Stimulated activated CD4-positive, alpha-beta T cell treated with anti-CD3 and anti-CD28 coated beads, TNF-alpha, amount 100 ng/mL, for 1 hour (primary cell): ENCODE results near the gene IFNGR1.
"Not testable (repeated sequence)": the region's sequence is repeated elsewhere in the genome, so short reads cannot be mapped to it uniquely, and the experiment has no call there.

Experiments
- DNase-seq, 3 donors: peaks; one replicate each; pipeline ENCODE4 v3.0.0-alpha.2; 2020; ENCODE audit warnings: low read depth in 3 of 3, low spot score in 1 of 3

IFNGR1 gene

DNA sequence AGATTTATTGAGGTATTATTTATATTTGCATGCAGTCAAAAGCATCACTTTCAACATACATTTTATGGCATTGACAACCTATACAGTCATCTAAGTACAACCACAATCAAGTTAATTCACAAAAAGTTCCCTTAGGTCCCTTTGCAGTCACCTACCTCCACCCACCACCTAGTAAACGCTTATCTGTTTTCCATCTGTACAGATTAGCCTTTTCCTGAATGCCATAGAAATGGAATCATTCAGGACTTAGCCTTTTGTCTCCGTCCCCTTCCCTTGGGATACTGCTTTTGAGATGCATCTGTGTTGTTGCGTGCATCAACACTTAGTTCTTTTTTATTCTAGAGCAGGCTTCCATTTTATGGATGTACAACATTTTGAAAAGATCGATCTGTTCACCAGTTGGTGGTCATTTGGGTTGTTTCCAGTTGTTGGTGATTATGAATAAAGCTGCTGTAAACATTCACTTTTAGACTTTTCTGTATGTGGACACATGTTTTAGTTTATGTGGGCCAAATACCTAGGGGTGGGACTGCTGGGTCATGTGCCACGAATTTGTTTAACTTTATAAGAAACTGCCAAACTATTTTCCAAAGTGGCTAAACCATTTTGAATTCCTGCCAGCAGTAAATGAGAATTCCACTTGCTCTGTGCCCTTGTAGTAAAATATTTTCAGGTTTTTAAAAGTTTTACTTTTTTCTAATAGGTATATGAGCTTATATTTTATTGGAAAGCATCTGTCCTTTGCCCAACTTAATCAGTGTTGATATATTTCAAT, 17.6 kb upstream of the IFNGR1 start:
- no peak for DNase-seq

GRCh38 chr6:137235686-137236085, 16.5 kb upstream of the IFNGR1 start:
- DNase-seq, result no peak

GRCh38 chr6:137233911-137234863, 15.0 kb upstream of the IFNGR1 start:
- no peak for DNase-seq

- no peak for DNase-seq
Measured at GRCh38 chr6:137231895-137232294, 12.7 kb upstream of the IFNGR1 start.

GRCh38 chr6:137230956-137231555, 11.9 kb upstream of the IFNGR1 start:
- DNase-seq, result no peak

DNA sequence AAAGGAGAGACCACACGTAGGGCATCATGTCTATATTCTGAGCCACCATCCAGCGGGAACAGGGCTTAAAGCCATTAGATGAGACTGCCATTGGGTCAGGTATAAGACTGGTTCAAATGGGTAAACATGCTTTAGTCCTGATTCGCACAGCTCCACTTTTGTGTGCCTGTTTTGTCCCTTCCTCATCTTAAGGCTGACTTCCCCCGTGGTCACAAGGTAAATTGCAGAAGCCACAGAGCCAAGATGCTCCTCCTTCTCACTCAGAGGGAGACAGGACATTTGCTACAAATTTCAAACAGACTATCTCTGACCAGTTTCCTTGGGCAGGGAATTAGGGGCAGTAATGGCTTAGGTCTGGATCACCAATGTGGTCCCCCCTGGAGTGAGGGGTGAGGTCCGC, 11.4 kb upstream of the IFNGR1 start:
- no peak for DNase-seq

GRCh38 chr6:137229075-137229759, 10.0 kb upstream of the IFNGR1 start:
- DNase-seq, result no peak

DNA sequence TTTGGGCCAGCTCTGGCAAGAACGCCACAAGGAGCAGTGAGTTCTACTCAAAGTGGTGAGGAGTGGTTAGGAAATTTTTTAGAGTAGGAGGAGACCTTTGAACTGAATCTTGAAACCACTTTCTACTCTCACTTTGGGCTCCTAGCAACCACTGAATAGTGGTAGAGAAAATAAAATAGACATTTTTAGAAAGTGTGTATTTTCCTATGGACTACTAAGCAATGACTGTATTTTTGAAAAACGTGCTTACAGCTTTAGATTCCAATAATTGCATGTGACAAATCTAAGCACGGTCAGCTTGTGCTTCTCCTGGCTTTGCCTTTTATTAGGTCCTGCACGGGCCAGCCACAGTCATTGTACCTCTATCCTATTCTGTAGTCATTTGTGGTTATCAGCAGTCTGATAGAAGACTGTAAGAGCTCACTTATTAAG, 8.7 kb upstream of the IFNGR1 start:
- DNase-seq, result no peak

DNA sequence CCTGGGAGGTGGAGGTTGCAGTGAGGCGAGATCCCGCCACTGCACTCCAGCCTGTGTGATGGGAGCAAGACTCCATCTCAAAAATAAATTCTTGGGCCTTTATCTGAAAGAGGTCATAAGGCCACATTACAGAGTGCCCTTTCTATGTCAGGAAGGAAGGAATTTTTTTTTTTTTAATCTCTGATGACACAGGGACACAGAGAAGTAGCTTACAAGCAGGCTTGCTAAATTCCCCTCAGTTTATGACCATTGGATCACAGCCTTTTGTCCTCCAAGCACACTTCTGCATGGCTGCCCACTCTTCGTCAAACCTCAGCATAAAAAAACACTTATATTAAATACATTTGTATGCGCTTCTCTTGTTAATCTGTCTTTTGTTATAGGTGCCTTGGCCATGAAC, 7.5 kb upstream of the IFNGR1 start:
- DNase-seq, result no peak

- no peak for DNase-seq
Measured at GRCh38 chr6:137224799-137225198, 5.6 kb upstream of the IFNGR1 start.

DNA sequence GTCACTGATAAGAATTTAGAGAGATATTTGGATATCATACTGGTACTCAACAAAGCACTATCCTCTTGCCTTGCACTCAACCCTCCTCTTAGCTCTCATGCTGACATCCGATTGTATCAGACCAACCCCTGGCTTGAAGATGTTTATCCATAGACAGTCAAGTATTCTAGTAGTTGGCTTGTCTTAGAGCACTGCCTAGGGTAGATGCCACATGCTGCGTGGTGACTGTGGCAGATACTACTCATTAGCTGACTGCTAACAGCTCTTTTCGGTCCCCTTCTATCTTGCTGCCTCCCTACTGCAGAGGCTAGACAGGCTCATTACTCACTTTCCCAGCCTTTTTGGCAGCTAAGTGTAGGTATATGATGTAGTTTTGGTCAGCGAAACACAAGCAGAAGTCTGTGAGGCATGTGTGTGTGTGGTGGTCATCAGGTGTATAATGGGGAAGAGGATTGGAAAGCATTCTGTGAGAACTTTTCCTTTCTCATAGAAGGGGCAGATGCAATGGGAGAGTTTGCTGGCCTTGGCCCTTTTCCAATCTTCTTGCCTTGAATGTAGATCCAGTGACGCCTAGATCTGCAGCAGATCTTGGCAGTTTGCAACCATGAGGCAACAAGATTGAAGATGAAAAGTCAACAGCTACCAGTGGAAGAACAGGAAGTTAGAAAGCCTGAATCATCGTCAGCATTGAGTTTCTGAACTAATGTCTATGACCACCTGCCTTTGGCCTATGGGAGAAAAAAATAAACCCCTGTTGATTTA, 4.4 kb upstream of the IFNGR1 start:
- DNase-seq, result no peak

DNA sequence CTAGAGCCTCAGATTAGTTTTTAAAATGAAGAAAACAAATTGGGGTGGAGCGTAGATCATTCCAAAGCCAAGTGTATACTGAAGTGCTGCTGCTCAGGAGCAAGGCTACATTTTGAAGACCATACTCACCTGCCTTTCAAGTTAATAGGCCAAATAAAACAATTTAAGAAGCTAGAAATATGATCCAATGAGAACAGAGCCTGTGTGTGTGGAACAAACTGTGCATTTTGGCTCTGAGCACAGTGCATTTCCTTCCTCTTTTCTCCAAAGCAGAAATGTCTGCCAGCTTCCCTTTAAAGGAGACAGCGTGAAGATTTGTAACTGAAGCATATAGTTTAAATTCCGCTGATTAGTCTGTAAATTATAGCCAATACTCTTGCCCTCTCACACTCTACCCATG, 3.2 kb upstream of the IFNGR1 start:
- no peak for DNase-seq

GRCh38 chr6:137219664-137220252, 573 bp upstream of the IFNGR1 start:
- DNase-seq, result no peak

DNA sequence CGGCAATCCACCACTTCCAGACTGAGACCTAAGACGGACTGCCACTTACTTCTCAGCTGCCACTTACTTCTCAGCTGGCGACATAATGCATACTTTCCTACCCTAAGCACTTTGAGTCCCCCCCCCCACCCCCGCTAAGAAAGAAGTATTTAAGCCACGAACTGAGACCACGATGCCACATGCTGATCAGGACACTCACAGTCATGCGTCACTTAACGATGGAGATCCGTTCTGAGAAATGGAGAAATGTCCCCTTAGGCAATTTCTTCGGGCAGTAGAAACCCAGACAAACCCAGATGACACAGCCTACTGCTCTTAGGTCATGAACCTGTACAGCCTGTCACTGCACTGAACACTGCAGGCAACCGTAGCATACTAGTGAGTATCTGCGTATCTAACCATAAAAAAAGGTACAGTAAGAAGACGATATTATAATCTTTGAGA, 690 bp downstream of the IFNGR1 start:
- DNase-seq, result no peak

DNA sequence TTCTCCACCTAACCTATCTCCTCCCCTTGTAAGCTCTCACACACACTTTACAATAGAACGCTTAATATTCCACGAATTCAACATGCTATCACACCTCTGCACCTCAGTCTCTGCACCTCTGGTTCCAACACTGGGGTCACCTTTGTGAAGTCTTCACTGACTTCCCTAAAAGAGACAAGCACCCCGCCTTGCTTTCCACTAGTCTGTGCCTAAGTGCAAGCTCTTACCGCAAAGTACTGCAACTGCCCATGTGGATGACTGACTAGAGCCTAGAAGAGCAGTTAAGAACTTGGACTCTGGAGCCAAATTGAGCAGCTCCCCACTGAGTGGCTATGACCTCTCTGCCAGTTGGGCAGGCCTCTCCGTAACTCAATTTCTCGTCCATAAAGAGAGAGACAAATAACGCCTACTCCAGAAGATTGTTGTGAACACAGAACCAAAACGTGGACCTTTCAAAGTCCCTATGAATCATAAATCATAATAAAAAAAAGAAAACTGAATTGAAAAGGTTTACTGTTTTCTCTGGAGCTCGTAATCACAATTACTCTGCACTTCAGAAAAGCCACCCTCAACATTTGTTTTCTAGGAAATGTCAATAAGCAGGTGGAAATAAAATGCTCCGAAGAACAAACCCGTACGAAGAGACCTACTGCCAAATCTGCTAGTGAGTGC, 1.2 kb downstream of the IFNGR1 start:
- DNase-seq, result no peak

- DNase-seq, result no peak
Measured at GRCh38 chr6:137216875-137217553, 2.2 kb downstream of the IFNGR1 start.

GRCh38 chr6:137216106-137216505, 3.1 kb downstream of the IFNGR1 start:
- no peak for DNase-seq

DNA sequence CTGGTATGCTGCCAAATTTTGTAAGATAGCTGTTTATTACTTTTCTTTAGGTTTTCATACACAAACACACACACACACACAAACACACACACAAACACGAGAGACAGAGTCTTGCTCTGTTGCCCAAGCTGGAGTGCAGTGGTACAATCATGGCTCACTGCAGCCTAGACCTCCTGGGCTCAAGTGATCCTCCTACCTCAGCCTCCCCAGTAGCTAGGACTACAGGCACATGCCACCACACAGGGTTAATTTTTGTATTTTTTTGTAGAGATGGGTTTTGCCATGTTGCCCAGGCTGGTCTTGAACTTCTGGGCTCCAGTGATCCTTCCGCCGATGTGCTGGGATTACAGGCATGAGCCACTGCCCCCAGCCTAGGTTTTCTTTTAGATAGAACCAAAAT, 3.6 kb downstream of the IFNGR1 start:
- DNase-seq, result not testable (repeated sequence)

- no peak for DNase-seq
Measured at GRCh38 chr6:137214931-137215330, 4.3 kb downstream of the IFNGR1 start.
